Neuronal stem cell (in vitro differentiated cells): Measurements from ENCODE around the gene GRIN2A. TPM values are rescaled to one million over a fixed set of nuclear protein-coding genes. Genes with fewer than 3 reads are reported as not detected.

Source experiments
- DNase-seq: peaks from one replicate; pipeline ENCODE4 v3.0.0-alpha.2; 2013; ENCODE audit warnings: low spot score
- H2AFZ ChIP-seq: one replicate; pipeline ENCODE4 v1.6.1; 2013; ENCODE audit warnings: mild to moderate bottlenecking, low read length, inconsistent platforms
- H2AK5ac ChIP-seq: 2 replicates; pipeline ENCODE4 v1.6.1; 2013; ENCODE audit warnings: low read depth, mild to moderate bottlenecking, inconsistent platforms, low read length, moderate library complexity, mixed read lengths
- H2BK120ac ChIP-seq: 2 replicates; pipeline ENCODE4 v1.6.1; 2013; ENCODE audit warnings: low read depth, mild to moderate bottlenecking, inconsistent platforms, low read length, moderate library complexity, mixed read lengths
- H2BK12ac ChIP-seq: one replicate; pipeline ENCODE4 v1.6.1; 2013; ENCODE audit warnings: low read length, inconsistent platforms
- H2BK15ac ChIP-seq: 2 replicates; pipeline ENCODE4 v1.6.1; 2013; ENCODE audit warnings: mild to moderate bottlenecking, low read length, inconsistent platforms, mixed read lengths
- H2BK5ac ChIP-seq: one replicate; pipeline ENCODE4 v1.6.1; 2013; ENCODE audit warnings: inconsistent platforms, mild to moderate bottlenecking, low read length, moderate library complexity
- H3K14ac ChIP-seq: one replicate; pipeline ENCODE4 v1.6.1; 2013; ENCODE audit warnings: low read length, inconsistent platforms
- H3K18ac ChIP-seq: 2 replicates; pipeline ENCODE4 v1.6.1; 2013; ENCODE audit warnings: low read length, inconsistent platforms
- H3K23ac ChIP-seq: 2 replicates; pipeline ENCODE4 v1.6.1; 2013; ENCODE audit warnings: low read depth, mild to moderate bottlenecking, mixed read lengths, low read length, inconsistent platforms; ENCODE audit not compliant: poor library complexity
- H3K27ac ChIP-seq: replicated peaks from 3 replicates; pipeline ENCODE4 v1.5.1; 2013; ENCODE audit warnings: low read length, inconsistent platforms
- H3K27me3 ChIP-seq, 3 experiments: 2 replicates each; pipeline ENCODE4 v1.6.1; 2013; ENCODE audit warnings: low read length in 3 of 3, mild to moderate bottlenecking in 2 of 3, inconsistent platforms in 1 of 3, low read depth in 1 of 3, mixed read lengths in 1 of 3, moderate library complexity in 1 of 3; ENCODE audit not compliant: control insufficient read depth in 3 of 3, insufficient read depth in 3 of 3
- H3K36me3 ChIP-seq, 2 donors: replicated peaks in 1 of 2; 2 replicates each; pipeline ENCODE4 v1.6.1; 2013; ENCODE audit warnings: low read length in 2 of 2; ENCODE audit not compliant: control insufficient read depth in 2 of 2, insufficient read depth in 2 of 2
- H3K4ac ChIP-seq: 2 replicates; pipeline ENCODE4 v1.6.1; 2013; ENCODE audit warnings: inconsistent platforms, mild to moderate bottlenecking, low read length, moderate library complexity
- H3K4me1 ChIP-seq, 2 donors: 1 replicate in 1 of 2; 2 replicates in 1 of 2; pipeline ENCODE4 v1.6.1; 2013; ENCODE audit warnings: low read length in 2 of 2, low read depth in 1 of 2; ENCODE audit not compliant: control insufficient read depth in 2 of 2, insufficient read depth in 1 of 2
- H3K4me2 ChIP-seq: one replicate; pipeline ENCODE4 v1.6.1; 2013; ENCODE audit warnings: mild to moderate bottlenecking, low read length, inconsistent platforms; ENCODE audit not compliant: insufficient read depth, poor library complexity, severe bottlenecking
- H3K4me3 ChIP-seq, 2 donors: 2 replicates each; pipeline ENCODE4 v1.5.1; 2013; ENCODE audit warnings: low read length in 2 of 2, mild to moderate bottlenecking in 2 of 2, inconsistent platforms in 1 of 2, moderate library complexity in 1 of 2
- H3K79me1 ChIP-seq: one replicate; pipeline ENCODE4 v1.6.1; 2013; ENCODE audit warnings: low read depth, mild to moderate bottlenecking, inconsistent platforms, low read length, moderate library complexity
- H3K9ac ChIP-seq: one replicate; pipeline ENCODE4 v1.6.1; 2013; ENCODE audit warnings: mild to moderate bottlenecking, low read depth, low read length, inconsistent platforms; ENCODE audit not compliant: poor library complexity
- H3K9me3 ChIP-seq, 2 donors: replicated peaks in 1 of 2; 2 replicates each; pipeline versions ENCODE3 to v1.6.1; 2013; ENCODE audit warnings: low read length in 2 of 2, mild to moderate bottlenecking in 2 of 2, inconsistent platforms in 1 of 2, low read depth in 1 of 2, mixed read lengths in 1 of 2, moderate library complexity in 1 of 2; ENCODE audit not compliant: control insufficient read depth in 2 of 2, insufficient read depth in 1 of 2
- H4K8ac ChIP-seq: one replicate; pipeline ENCODE4 v1.6.1; 2013; ENCODE audit warnings: low read depth, mild to moderate bottlenecking, inconsistent platforms, low read length, moderate library complexity
- H4K91ac ChIP-seq: one replicate; pipeline ENCODE4 v1.6.1; 2013; ENCODE audit warnings: low read length, low read depth, mild to moderate bottlenecking, inconsistent platforms; ENCODE audit not compliant: poor library complexity
- WGBS, 2 donors: extraction: QIAGEN DNeasy Blood & Tissue Kit; methylation state at CpG; one replicate each; pipeline ENCODE4 v1.1.7; 2013; ENCODE audit warnings: missing lambda C conversion rate in 2 of 2, mixed read lengths in 1 of 2; ENCODE audit not compliant: insufficient read length in 2 of 2, insufficient replicate concordance in 1 of 2; ENCODE audit errors: extremely low coverage in 2 of 2; 5-methylcytosine and 5-hydroxymethylcytosine counted together
- polyA plus RNA-seq, 2 experiments: library from polyadenylated mRNA; stranded (reverse); fragments of 200-250 nt; gene quantifications; one replicate each; pipeline ENCODE4 v1.2.3, GENCODE V29; 2013

The GRIN2A gene
- 0.20 TPM for polyA plus RNA-seq (2013, experiment 1 of 2)
- polyA plus RNA-seq (2013, experiment 2 of 2): 0.21 TPM

DNA sequence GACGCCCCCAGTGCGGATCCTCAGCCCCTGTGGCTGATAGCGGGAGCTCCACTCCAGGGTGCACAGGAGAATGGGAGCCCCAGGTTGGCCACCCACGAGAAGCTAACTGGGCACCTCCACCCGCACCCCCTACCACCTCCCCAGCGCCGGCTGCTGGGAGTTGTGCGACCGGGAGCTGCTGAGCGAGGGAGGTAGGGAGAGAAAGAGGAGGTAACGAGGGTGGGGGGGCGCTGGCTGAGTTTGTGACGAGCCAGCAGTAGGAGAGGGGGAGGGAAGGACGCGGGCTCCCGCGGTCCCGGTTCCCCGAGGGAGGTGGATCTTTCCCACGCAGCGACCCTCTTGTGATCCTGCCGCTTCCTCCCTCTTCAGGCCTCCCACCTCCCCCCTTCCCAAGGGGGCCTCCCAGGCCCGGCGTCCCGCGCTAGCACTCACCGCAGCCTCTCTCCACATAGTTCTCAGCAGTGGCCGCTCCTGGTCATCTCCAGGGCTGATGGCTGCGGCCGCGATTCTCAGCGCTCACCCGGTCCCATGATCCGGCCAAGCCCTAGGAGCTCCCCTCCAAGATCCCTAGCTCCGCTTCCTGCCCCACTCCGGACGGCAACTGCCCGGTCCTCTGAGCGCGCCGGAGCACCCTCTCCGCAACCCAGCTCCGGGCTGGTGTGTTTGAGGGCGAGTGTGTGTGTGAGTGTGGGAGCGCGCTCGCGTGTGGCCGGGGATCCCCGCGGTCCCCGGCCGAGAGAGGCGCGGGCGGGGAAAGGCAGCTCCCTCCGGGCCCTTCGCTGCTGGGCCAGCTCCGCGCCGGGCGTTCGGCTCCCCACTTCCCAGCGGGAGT lies at the start of gene GRIN2A:
Gene GRIN2A, minus strand, starts transcription at position 207 of the 832 bp plus-strand sequence. CDS start 2,017 bp downstream, outside the sequence.
- Histone ChIP-seq H3K4ac (no peak within 1 kb of the TSS), H3K4me3 (peak within 1 kb of the TSS in 1 of 2 donors; percentile 83), H3K4me1 (peaks cover 0 to 10% of the 10 kb centered on the region in 2 donors), H3K18ac (peak within 1 kb of the TSS; percentile 92), H3K23ac (peak within 1 kb of the TSS; percentile 89), H3K36me3 (no peaks in the 10 kb centered on the region), H3K4me2 (peak within 1 kb of the TSS; percentile 97), H3K9ac (peak within 1 kb of the TSS; percentile 87), H2BK15ac (peak within 1 kb of the TSS; percentile 30), H2BK5ac (peak within 1 kb of the TSS; percentile 54), H3K27ac (no peak within 1 kb of the TSS), H2AFZ (peak within 1 kb of the TSS; percentile 84), H3K9me3 (no peaks in the 10 kb centered on the region), H3K79me1 (no peaks in the 10 kb centered on the region), H4K91ac (no peak within 1 kb of the TSS), H2BK12ac (peak within 1 kb of the TSS; percentile 67), H2AK5ac (peak within 1 kb of the TSS; percentile 83), H3K14ac (peak within 1 kb of the TSS; percentile 90), H2BK120ac (peak within 1 kb of the TSS; percentile 73), H4K8ac (no peak within 1 kb of the TSS), H3K27me3 (peaks cover 6 to 49% (median 34%) of the 10 kb centered on the region in 3 experiments)
- WGBS, 2 donors: no CpG with 5 or more reads among the region's 64 CpGs
- peak; percentile 40 for DNase-seq

DNA sequence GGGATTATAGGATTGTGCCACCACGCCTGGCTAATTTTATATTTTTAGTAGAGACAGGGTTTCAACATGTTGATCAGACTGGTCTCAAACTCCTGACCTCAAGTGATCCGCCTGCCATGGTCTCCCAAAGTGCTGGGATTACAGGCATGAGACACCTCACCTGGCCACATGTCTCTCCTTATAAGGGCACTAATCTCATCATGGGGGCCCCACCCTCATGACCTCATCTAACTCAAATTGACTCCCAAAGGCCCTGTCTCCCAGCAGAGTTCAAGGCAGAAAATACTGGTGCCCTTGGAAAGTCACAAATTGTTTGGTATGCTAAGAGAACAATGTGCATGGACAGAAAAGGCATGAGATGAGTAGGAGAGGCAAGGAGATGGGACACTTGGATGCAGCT lies 49.3 kb upstream of the GRIN2A start:
- no peaks in the 10 kb centered on the region for H3K27me3 ChIP-seq
- no peak overlapping the region for H2BK120ac ChIP-seq
- no peaks in the 10 kb centered on the region for H3K36me3 ChIP-seq
- no peak overlapping the region for H3K4me2 ChIP-seq
- H4K8ac ChIP-seq: no peak overlapping the region
- no peak overlapping the region for H2AFZ ChIP-seq
- H3K27ac ChIP-seq: no peak overlapping the region
- no peak overlapping the region for H2BK15ac ChIP-seq
- H3K4me3 ChIP-seq: no peak overlapping the region
- no peak overlapping the region for H3K23ac ChIP-seq
- H4K91ac ChIP-seq: no peak overlapping the region
- H3K9ac ChIP-seq: no peak overlapping the region
- H3K14ac ChIP-seq: no peak overlapping the region
- no peak for DNase-seq
- no peak overlapping the region for H2BK12ac ChIP-seq
- H2BK5ac ChIP-seq: no peak overlapping the region
- WGBS, 2 donors: no CpG with 5 or more reads among the region's 2 CpGs
- peaks cover 0 to 3% of the 10 kb centered on the region in 2 donors for H3K9me3 ChIP-seq
- no peak overlapping the region for H3K18ac ChIP-seq
- H3K4ac ChIP-seq: no peak overlapping the region
- no peak overlapping the region for H2AK5ac ChIP-seq
- H3K4me1 ChIP-seq: peaks cover 0 to 4% of the 10 kb centered on the region in 2 donors
- H3K79me1 ChIP-seq: no peaks in the 10 kb centered on the region

DNA sequence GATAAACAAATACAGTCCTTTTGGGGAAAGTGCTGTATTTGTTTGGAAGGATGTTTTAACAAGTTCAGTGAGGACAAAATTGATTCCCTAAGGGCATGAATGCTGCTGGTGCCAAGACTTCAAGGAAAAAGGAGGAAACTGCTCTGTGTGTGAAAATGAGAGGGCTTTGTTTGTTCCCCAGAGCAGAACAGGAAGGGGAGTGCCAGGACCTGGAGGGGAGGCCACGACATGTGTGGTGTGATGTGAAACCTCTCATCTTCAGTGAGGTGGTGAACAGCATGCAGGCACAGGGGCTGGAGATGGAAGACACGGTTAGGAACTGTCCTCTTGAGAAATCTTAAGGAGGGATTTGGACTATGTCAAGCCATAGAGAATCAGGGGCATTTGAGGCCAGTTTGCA lies 46.6 kb upstream of the GRIN2A start:
- Histone ChIP-seq H2BK15ac (no peak overlapping the region), H3K4me3 (no peak overlapping the region), H4K91ac (no peak overlapping the region), H3K36me3 (no peaks in the 10 kb centered on the region), H3K9me3 (peaks cover 0 to 3% of the 10 kb centered on the region in 2 donors), H3K9ac (no peak overlapping the region), H3K79me1 (no peaks in the 10 kb centered on the region), H3K23ac (no peak overlapping the region), H2AFZ (no peak overlapping the region), H2BK120ac (no peak overlapping the region), H3K18ac (peak overlapping the region; percentile 15), H3K4me2 (no peak overlapping the region), H2BK12ac (no peak overlapping the region), H2BK5ac (no peak overlapping the region), H3K27me3 (no peaks in the 10 kb centered on the region), H3K4ac (no peak overlapping the region), H2AK5ac (no peak overlapping the region), H3K27ac (no peak overlapping the region), H3K4me1 (peaks cover 0 to 4% of the 10 kb centered on the region in 2 donors), H3K14ac (no peak overlapping the region), H4K8ac (no peak overlapping the region)
- no CpG with 5 or more reads among the region's 2 CpGs for WGBS, 2 donors
- DNase-seq: no peak

DNA sequence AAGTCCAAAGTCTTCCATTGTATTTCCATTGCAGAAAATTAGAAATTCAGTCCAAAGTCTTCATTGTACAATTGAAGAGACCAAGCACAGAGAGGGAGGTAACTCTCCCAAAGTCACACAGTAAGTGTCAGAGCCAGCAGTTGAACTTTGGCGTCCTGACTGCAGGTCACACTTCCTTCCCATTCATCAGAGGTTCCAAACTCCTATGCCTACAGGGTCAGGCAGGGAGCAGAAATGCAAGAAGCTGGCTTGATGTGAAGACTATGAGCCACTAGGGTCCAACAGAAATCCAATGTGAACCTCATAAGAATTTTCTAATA lies 44.7 kb upstream of the GRIN2A start:
- Histone ChIP-seq H3K36me3 (no peaks in the 10 kb centered on the region), H2BK120ac (no peak overlapping the region), H3K4me3 (no peak overlapping the region), H3K4ac (no peak overlapping the region), H3K79me1 (no peaks in the 10 kb centered on the region), H2AK5ac (no peak overlapping the region), H4K91ac (no peak overlapping the region), H3K9me3 (no peaks in the 10 kb centered on the region), H2BK15ac (no peak overlapping the region), H4K8ac (no peak overlapping the region), H2AFZ (no peak overlapping the region), H3K4me1 (peaks cover 0 to 4% of the 10 kb centered on the region in 2 donors), H3K27me3 (no peaks in the 10 kb centered on the region), H2BK12ac (no peak overlapping the region), H3K9ac (no peak overlapping the region), H3K4me2 (no peak overlapping the region), H3K14ac (no peak overlapping the region), H2BK5ac (no peak overlapping the region), H3K27ac (no peak overlapping the region), H3K18ac (no peak overlapping the region), H3K23ac (no peak overlapping the region)
- WGBS, 2 donors: no CpG with 5 or more reads among the region's 1 CpG
- no peak for DNase-seq
